ENCODE results near the gene KDM5A. TPM values are rescaled to one million over a fixed set of nuclear protein-coding genes. Genes with fewer than 3 reads are reported as not detected.
"Not testable (repeated sequence)": the region's sequence is repeated elsewhere in the genome, so short reads cannot be mapped to it uniquely, and the experiment has no call there.

The KDM5A gene
- total RNA-seq, 2 donors from 2014 or later = 24.4 to 67.6 TPM

- no peak for DNase-seq
- intact Hi-C loops (cut with DNase I) = no loop called here
- H3K27ac ChIP-seq = no peak overlapping the region
These were observed 150.3 kb downstream of the KDM5A start for GRCh38 chr12:238736-239398.

DNA sequence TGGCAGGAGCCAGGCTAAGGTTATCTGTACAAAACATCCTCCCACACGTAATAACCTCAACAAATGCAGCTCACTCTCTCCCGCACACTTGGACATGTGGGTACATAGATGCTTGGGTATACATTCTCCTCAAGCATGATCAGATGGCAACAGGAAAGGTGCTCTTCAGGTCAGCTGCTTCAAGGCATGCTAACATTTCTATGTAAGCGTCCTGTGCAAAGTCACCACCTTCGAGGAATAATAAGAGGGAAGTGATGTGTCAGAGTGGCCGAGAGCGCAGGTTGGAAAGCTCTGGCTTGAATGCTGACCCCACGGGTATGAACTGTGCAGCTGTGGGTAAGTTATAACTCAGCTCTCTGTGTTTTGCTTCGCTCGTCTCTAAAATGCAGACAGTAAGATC, 151.0 kb downstream of the KDM5A start:
- 79 to 83% methylated on average over 9 of the region's 9 CpGs for WGBS, 2 donors

More at GRCh38 chr12:238736-239398, 150.3 kb downstream of the KDM5A start:
- Histone ChIP-seq H3K4me1 (no peaks in the 10 kb centered on the region), H3K36me3 (replicated peaks in 1 of 2; ENCODE audit: insufficient read depth in 1 of 2, low read depth in 2 of 2) (no peaks in the 10 kb centered on the region), H3K4me3 (no peak overlapping the region), H3K27me3 (no peaks in the 10 kb centered on the region), H3K9me3 (no peaks in the 10 kb centered on the region)
- WGBS, 2 donors = 64 to 70% methylated on average over 19 of the region's 19 CpGs
- TF ChIP-seq POLR2A (IDR thresholded peaks at IDR 0.05) = no peak
- TF ChIP-seq, protein P1, sequence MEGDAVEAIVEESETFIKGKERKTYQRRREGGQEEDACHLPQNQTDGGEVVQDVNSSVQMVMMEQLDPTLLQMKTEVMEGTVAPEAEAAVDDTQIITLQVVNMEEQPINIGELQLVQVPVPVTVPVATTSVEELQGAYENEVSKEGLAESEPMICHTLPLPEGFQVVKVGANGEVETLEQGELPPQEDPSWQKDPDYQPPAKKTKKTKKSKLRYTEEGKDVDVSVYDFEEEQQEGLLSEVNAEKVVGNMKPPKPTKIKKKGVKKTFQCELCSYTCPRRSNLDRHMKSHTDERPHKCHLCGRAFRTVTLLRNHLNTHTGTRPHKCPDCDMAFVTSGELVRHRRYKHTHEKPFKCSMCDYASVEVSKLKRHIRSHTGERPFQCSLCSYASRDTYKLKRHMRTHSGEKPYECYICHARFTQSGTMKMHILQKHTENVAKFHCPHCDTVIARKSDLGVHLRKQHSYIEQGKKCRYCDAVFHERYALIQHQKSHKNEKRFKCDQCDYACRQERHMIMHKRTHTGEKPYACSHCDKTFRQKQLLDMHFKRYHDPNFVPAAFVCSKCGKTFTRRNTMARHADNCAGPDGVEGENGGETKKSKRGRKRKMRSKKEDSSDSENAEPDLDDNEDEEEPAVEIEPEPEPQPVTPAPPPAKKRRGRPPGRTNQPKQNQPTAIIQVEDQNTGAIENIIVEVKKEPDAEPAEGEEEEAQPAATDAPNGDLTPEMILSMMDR (IDR thresholded peaks at IDR 0.05) = no peak
- no peak for ATAC-seq

DNA sequence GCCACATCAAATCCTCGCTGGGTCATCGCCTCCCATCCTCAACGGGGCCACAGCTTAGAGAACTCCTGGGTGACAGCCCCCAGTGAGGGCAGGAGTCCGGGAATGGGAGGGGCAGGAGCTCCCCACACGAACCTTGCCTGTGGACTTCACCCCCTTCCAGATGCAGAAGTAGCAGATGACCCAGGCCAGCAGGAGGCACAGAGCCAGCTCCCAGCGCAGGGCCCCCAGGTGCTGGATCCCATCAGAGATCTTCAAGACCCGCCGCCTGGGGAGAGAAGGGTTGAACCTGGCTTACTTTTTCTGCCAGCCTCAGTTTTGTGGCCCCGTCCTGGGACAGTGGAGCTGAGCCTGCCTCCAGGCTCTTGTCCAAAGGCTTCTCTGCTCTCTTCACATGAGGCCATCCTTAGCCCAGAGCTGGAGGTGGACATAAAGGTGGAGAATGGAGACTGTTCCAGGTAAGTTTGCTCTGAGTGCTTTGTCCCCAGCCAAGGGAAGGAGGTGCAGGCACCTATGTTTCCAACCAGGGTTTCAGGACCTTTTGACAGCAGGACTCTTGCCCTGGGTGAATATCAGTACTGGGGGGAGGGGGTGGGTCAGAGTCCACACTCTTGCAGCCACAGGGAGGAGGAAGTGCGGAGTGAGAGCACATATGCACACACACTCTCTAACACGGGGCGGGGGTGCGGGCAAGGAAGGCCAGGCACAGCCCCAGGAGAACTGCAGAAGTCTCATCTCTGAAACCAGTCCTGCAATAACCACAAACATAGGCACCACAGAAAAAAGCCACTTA, 151.9 kb downstream of the KDM5A start:
- H3K27ac ChIP-seq = no peak overlapping the region
- H3K4me1 ChIP-seq = no peaks in the 10 kb centered on the region
- no peak for TF ChIP-seq POLR2A (IDR thresholded peaks at IDR 0.05)
- TF ChIP-seq, protein P1 (IDR thresholded peaks at IDR 0.05) = no peak
- H3K27me3 ChIP-seq = no peaks in the 10 kb centered on the region
- intact Hi-C loops (cut with DNase I) = no loop called here
- H3K36me3 ChIP-seq (replicated peaks in 1 of 2; ENCODE audit: insufficient read depth in 1 of 2, low read depth in 2 of 2) = no peaks in the 10 kb centered on the region
- WGBS, 2 donors = 67 to 71% methylated on average over 12 to 13 of the region's 13 CpGs
- DNase-seq = peak in 1 of 4 donors; percentile 28
- H3K4me3 ChIP-seq = no peak overlapping the region
- no peak for ATAC-seq
- H3K9me3 ChIP-seq = no peaks in the 10 kb centered on the region

More for the DNA sequence above, 151.0 kb downstream of the KDM5A start:
- TF ChIP-seq, protein P1 (IDR thresholded peaks at IDR 0.05) = no peak
- no peak for TF ChIP-seq POLR2A (IDR thresholded peaks at IDR 0.05)
- H3K36me3 ChIP-seq (replicated peaks in 1 of 2; ENCODE audit: insufficient read depth in 1 of 2, low read depth in 2 of 2) = no peaks in the 10 kb centered on the region
- H3K27me3 ChIP-seq = no peaks in the 10 kb centered on the region
- no peaks in the 10 kb centered on the region for H3K9me3 ChIP-seq
- intact Hi-C loops (cut with DNase I) = no loop called here
- H3K4me3 ChIP-seq = no peak overlapping the region
- ATAC-seq = no peak
- DNase-seq = no peak
- H3K27ac ChIP-seq = no peak overlapping the region
- H3K4me1 ChIP-seq = no peaks in the 10 kb centered on the region

DNA sequence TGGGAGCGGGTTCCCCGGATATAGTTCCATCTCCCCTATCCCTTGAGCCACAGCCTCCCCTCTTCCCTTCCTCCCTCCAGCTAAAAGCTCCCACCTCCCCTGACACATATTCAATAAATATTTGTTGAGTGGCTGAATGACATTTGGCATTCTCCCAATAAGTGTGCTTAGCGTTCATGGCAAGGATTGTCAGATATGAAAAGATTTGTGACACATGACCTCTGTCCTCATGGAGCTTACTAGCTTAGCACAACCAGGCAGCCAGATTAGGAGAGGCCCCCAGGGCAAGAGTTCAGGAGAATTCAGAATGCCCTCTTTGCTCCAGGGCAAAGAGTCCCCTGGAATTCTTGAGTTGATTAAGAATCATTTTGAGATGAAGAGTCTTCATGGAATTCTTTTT, 152.7 kb downstream of the KDM5A start:
- no peak for ATAC-seq
- intact Hi-C loops (cut with DNase I) = no loop called here
- no peak overlapping the region for H3K27ac ChIP-seq
- WGBS, 2 donors = 64 to 71% methylated on average over 3 of the region's 3 CpGs
- no peaks in the 10 kb centered on the region for H3K4me1 ChIP-seq
- no peaks in the 10 kb centered on the region for H3K9me3 ChIP-seq
- H3K4me3 ChIP-seq = no peak overlapping the region
- TF ChIP-seq POLR2A (IDR thresholded peaks at IDR 0.05) = no peak
- TF ChIP-seq, protein P1 (IDR thresholded peaks at IDR 0.05) = no peak
- H3K36me3 ChIP-seq (replicated peaks in 1 of 2; ENCODE audit: insufficient read depth in 1 of 2, low read depth in 2 of 2) = no peaks in the 10 kb centered on the region
- H3K27me3 ChIP-seq = no peaks in the 10 kb centered on the region
- DNase-seq = no peak

GRCh38 chr12:235967-236366, 153.2 kb downstream of the KDM5A start:
- H3K4me1 ChIP-seq; intact Hi-C loops (cut with DNase I); H3K9me3 ChIP-seq; H3K36me3 ChIP-seq (replicated peaks in 1 of 2; ENCODE audit: insufficient read depth in 1 of 2, low read depth in 2 of 2); DNase-seq; ATAC-seq; H3K27me3 ChIP-seq; H3K4me3 ChIP-seq; H3K27ac ChIP-seq: not testable (repeated sequence)
- WGBS, 2 donors = 75% methylated on average over 4 of the region's 4 CpGs
